K562 (cell line): Measurements from ENCODE around the gene COQ7. TPM values are rescaled to one million over a fixed set of nuclear protein-coding genes. Genes with fewer than 3 reads are reported as not detected.

ENCODE experiments used
- CHCHD3 ChIP-seq: fragments of 250-450 bp; sonication (Bioruptor Pico); IDR thresholded peaks from 2 replicates; pipeline ENCODE4 v2.1.2; 2022; ENCODE audit warnings: mild to moderate bottlenecking
- NFIC ChIP-seq: fragments of 450-650 bp; IDR thresholded peaks from 2 replicates; pipeline ENCODE4 v1.6.1; 2017; ENCODE audit warnings: mild to moderate bottlenecking, inconsistent platforms
- RUNX1 ChIP-seq: sonication (generic); IDR thresholded peaks from 2 replicates; pipeline ENCODE4 v1.6.1; 2016; ENCODE audit warnings: antibody characterized with exemption, low read depth
- SRF ChIP-seq, 2 experiments: fragments of 250-450, 450-650 bp in 1 of 2; sonication (Bioruptor Pico) in 1 of 2; sonication (generic) in 1 of 2; formaldehyde crosslinking; IDR thresholded peaks; 2 replicates each; pipeline versions ENCODE4 v1.5.0 to v1.5.1; 2020 to 2022; ENCODE audit warnings: mild to moderate bottlenecking in 1 of 2, missing genetic modification reagents in 1 of 2
- ZBTB17 ChIP-seq: fragments of 450-650 bp; formaldehyde crosslinking; IDR thresholded peaks from 2 replicates; pipeline ENCODE4 v1.4.0; 2020; ENCODE audit warnings: mild to moderate bottlenecking
- ZNF507 ChIP-seq: conservative IDR thresholded peaks from 2 replicates; pipeline ENCODE4 v1.6.1; 2017; ENCODE audit warnings: missing genetic modification characterization, missing compliant biosample characterization
- ZNF766 ChIP-seq: fragments of 200-800 bp; sonication (Bioruptor generic); conservative IDR thresholded peaks from 2 replicates; pipeline ENCODE4 v1.6.1; 2016; ENCODE audit warnings: missing genetic modification characterization, missing compliant biosample characterization
- polyA plus RNA-seq, 8 experiments: library from polyadenylated mRNA; depleted of rRNA in 4 of 8; stranded (reverse) in 5 of 8; unstranded in 3 of 8; fragments of >200 nt; fragmentation: Nextera tagmentation in 2 of 8; fragmentation: Illumina TruSeq in 1 of 8; extraction: Ambion mirVana in 2 of 8; extraction: Trizol in 1 of 8; gene quantifications; 2 replicates each; pipeline versions ENCODE4 v1.2.1 to v1.2.3, GENCODE V29; 2011 to 2014; ENCODE audit warnings: inconsistent platforms in 1 of 8, missing spikeins in 1 of 8
- total RNA-seq, 7 experiments: library from RNA; depleted of rRNA in 6 of 7; stranded (reverse); fragments of >200 nt in 6 of 7; fragmentation: Illumina TruSeq in 2 of 7; extraction: Trizol in 2 of 7; gene quantifications; 2 replicates each; pipeline versions ENCODE4 v1.2.1 to v1.2.3, GENCODE V29; 2011 to 2021; ENCODE audit warnings: low replicate concordance in 1 of 7
- TF ChIP-seq, protein P1 (sequence below): fragments of 150-350 bp; IDR thresholded peaks from 2 replicates; pipeline ENCODE4 v1.6.1; 2014; ENCODE audit warnings: low read depth, mild to moderate bottlenecking, low read length, borderline replicate concordance
- TF ChIP-seq, protein P2 (sequence below): fragments of 450-650 bp; IDR thresholded peaks from one replicate; pipeline ENCODE4 v1.6.1; 2018; ENCODE audit warnings: mild to moderate bottlenecking, moderate library complexity; ENCODE audit not compliant: partially characterized antibody
- TF ChIP-seq, protein P3 (sequence below): conservative IDR thresholded peaks from 2 replicates; pipeline ENCODE4 v1.6.1; 2011; ENCODE audit warnings: low read depth, mild to moderate bottlenecking, low read length; ENCODE audit not compliant: control insufficient read depth

Gene COQ7
- total and polyA plus RNA-seq, 9 of the 15 experiments (the other 6 are each of a cell fraction or from before 2014, with no cell fraction given) = 2.3 to 26.1 (median 15.2) TPM

DNA sequence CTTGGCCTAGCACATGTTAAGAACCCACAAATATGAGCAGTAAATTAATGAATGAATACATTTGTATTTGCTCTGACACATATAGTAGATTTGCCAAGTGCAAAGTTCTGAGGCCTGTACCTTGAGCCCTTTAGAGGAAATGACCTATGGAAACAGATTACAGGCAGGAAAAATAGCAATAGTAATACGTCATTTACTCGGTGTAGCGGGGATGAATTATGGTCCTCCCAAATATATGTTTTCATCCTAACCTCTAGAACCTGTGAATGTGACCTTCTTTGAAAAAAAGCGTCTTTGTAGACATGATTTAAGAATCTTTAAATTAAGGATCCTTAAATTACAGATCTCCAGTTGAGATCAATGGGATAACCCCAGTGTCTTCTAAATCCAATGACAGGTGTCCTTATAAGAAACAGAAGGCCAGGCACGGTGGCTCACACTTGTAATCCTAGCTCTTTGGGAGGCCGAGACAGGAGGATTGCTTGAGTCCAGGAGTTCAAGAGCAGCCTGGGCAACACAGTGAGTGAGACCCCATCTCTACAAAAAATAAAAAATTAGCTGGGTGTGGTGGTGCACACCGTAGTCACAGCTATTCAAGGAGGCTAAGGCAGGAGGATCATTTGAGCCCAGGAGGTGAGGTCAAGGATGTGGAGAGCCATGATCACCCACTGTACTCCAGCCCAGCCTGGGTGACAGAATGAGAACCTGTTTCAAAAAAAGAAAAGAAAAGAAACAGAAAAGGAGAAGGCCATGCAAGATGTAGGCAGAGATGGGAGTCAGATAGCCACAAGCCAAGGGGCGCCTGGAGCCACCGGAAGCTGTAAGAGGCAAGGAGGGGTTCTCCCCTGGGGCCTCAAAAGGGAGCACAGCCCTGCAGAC, 41.2 kb downstream of the COQ7 start (continued):
- TF ChIP-seq, protein P1, sequence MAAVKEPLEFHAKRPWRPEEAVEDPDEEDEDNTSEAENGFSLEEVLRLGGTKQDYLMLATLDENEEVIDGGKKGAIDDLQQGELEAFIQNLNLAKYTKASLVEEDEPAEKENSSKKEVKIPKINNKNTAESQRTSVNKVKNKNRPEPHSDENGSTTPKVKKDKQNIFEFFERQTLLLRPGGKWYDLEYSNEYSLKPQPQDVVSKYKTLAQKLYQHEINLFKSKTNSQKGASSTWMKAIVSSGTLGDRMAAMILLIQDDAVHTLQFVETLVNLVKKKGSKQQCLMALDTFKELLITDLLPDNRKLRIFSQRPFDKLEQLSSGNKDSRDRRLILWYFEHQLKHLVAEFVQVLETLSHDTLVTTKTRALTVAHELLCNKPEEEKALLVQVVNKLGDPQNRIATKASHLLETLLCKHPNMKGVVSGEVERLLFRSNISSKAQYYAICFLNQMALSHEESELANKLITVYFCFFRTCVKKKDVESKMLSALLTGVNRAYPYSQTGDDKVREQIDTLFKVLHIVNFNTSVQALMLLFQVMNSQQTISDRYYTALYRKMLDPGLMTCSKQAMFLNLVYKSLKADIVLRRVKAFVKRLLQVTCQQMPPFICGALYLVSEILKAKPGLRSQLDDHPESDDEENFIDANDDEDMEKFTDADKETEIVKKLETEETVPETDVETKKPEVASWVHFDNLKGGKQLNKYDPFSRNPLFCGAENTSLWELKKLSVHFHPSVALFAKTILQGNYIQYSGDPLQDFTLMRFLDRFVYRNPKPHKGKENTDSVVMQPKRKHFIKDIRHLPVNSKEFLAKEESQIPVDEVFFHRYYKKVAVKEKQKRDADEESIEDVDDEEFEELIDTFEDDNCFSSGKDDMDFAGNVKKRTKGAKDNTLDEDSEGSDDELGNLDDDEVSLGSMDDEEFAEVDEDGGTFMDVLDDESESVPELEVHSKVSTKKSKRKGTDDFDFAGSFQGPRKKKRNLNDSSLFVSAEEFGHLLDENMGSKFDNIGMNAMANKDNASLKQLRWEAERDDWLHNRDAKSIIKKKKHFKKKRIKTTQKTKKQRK = no peak
- TF ChIP-seq RUNX1 (no peak), ZBTB17 (no peak), ZNF507 (tag) (no peak), ZNF766 (CRISPR knock-in tag) (no peak), NFIC (no peak), CHCHD3 (CRISPR knock-in tag) (no peak), SRF (CRISPR knock-in tag; IDR thresholded peaks at IDR 0.05) (no peak)
- TF ChIP-seq, protein P2, sequence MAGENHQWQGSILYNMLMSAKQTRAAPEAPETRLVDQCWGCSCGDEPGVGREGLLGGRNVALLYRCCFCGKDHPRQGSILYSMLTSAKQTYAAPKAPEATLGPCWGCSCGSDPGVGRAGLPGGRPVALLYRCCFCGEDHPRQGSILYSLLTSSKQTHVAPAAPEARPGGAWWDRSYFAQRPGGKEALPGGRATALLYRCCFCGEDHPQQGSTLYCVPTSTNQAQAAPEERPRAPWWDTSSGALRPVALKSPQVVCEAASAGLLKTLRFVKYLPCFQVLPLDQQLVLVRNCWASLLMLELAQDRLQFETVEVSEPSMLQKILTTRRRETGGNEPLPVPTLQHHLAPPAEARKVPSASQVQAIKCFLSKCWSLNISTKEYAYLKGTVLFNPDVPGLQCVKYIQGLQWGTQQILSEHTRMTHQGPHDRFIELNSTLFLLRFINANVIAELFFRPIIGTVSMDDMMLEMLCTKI = no peak
- TF ChIP-seq, protein P3, sequence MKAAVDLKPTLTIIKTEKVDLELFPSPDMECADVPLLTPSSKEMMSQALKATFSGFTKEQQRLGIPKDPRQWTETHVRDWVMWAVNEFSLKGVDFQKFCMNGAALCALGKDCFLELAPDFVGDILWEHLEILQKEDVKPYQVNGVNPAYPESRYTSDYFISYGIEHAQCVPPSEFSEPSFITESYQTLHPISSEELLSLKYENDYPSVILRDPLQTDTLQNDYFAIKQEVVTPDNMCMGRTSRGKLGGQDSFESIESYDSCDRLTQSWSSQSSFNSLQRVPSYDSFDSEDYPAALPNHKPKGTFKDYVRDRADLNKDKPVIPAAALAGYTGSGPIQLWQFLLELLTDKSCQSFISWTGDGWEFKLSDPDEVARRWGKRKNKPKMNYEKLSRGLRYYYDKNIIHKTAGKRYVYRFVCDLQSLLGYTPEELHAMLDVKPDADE = no peak
